GM21390 (cell line): Measurements from ENCODE around the gene CD164.
"Not testable (repeated sequence)": the region's sequence is repeated elsewhere in the genome, so short reads cannot be mapped to it uniquely, and the experiment has no call there.

ENCODE experiments used
- ATAC-seq: cut with Tn5 transposase; IDR thresholded peaks from one replicate; pipeline ENCODE4 v1.9.1; 2021; ENCODE audit not compliant: unreplicated experiment

The CD164 gene

GRCh38 chr6:109377717-109378116 lies 4.5 kb downstream of the CD164 start:
- ATAC-seq: no peak

GRCh38 chr6:109374326-109374892 lies 7.9 kb downstream of the CD164 start:
- no peak for ATAC-seq

- ATAC-seq: peak; percentile 94
Observed at GRCh38 chr6:109373762-109374161, 8.5 kb downstream of the CD164 start.

GRCh38 chr6:109373331-109373730 lies 8.9 kb downstream of the CD164 start:
- peak; percentile 2 for ATAC-seq

- ATAC-seq: no peak
Observed at GRCh38 chr6:109372130-109372529, 10.1 kb downstream of the CD164 start.

GRCh38 chr6:109370792-109371191 lies 11.5 kb downstream of the CD164 start:
- no peak for ATAC-seq

GRCh38 chr6:109370336-109370735 lies 11.9 kb downstream of the CD164 start:
- no peak for ATAC-seq

GRCh38 chr6:109369728-109370127 lies 12.5 kb downstream of the CD164 start:
- no peak for ATAC-seq

- not testable (repeated sequence) for ATAC-seq
Observed at GRCh38 chr6:109364382-109365078, 17.7 kb downstream of the CD164 start.

- no peak for ATAC-seq
Observed at GRCh38 chr6:109363753-109364152, 18.5 kb downstream of the CD164 start.

GRCh38 chr6:109362102-109362884 lies 20.0 kb downstream of the CD164 start:
- ATAC-seq: no peak

- no peak for ATAC-seq
Observed at GRCh38 chr6:109360791-109361190, 21.5 kb downstream of the CD164 start.

GRCh38 chr6:109360281-109360680 lies 22.0 kb downstream of the CD164 start:
- no peak for ATAC-seq

GRCh38 chr6:109359248-109359647 lies 23.0 kb downstream of the CD164 start:
- ATAC-seq: no peak

- no peak for ATAC-seq
Observed at GRCh38 chr6:109358204-109358603, 24.1 kb downstream of the CD164 start.

GRCh38 chr6:109356237-109356636 lies 26.0 kb downstream of the CD164 start:
- no peak for ATAC-seq

- ATAC-seq: no peak
Observed at GRCh38 chr6:109351231-109352130, 30.8 kb downstream of the CD164 start.

GRCh38 chr6:109349419-109349987 lies 32.8 kb downstream of the CD164 start:
- no peak for ATAC-seq

- ATAC-seq: no peak
Observed at GRCh38 chr6:109348226-109348625, 34.0 kb downstream of the CD164 start.

GRCh38 chr6:109347779-109348178 lies 34.5 kb downstream of the CD164 start:
- no peak for ATAC-seq

GRCh38 chr6:109345986-109346385 lies 36.3 kb downstream of the CD164 start:
- no peak for ATAC-seq
